Vagina (tissue), 2 donors: Measurements from ENCODE around the gene CEP170B. TPM values are rescaled to one million over a fixed set of nuclear protein-coding genes. Genes with fewer than 3 reads are reported as not detected.
"Not testable (repeated sequence)": the region's sequence is repeated elsewhere in the genome, so short reads cannot be mapped to it uniquely, and the experiment has no call there.

ENCODE experiments used
- DNase-seq, 2 donors: peaks; one replicate each; pipeline ENCODE4 v3.0.0-alpha.2; 2017; ENCODE audit errors: extremely low spot score in 2 of 2
- H3K27ac ChIP-seq: fragments of 200-600 bp; sonication (generic); one replicate; pipeline ENCODE4 v1.5.1; 2019
- H3K27me3 ChIP-seq: fragments of 200-600 bp; sonication (generic); one replicate; pipeline ENCODE4 v1.5.1; 2019
- H3K36me3 ChIP-seq, 2 donors: fragments of 200-600 bp; sonication (generic); one replicate each; pipeline ENCODE4 v1.5.1; 2017 to 2019
- H3K4me1 ChIP-seq: fragments of 200-600 bp; sonication (generic); one replicate; pipeline ENCODE4 v1.5.1; 2019
- H3K4me3 ChIP-seq, 2 donors: fragments of 200-600 bp; sonication (generic); 1 replicate in 1 of 2; 2 replicates in 1 of 2; pipeline ENCODE4 v1.5.1; 2016 to 2019
- H3K9me3 ChIP-seq: fragments of 200-600 bp; sonication (generic); one replicate; pipeline ENCODE4 v1.5.1; 2019
- CTCF ChIP-seq, 3 experiments: fragments of 450-650 bp in 2 of 3; fragments of 200-600 bp in 1 of 3; sonication (generic) in 1 of 3; IDR thresholded peaks; one replicate each; pipeline ENCODE4 v1.5.1; 2017 to 2019; ENCODE audit warnings: antibody characterized with exemption in 3 of 3, mild to moderate bottlenecking in 2 of 3, moderate library complexity in 2 of 3
- POLR2A ChIP-seq, 2 donors: fragments of 450-650 bp; IDR thresholded peaks; one replicate each; pipeline ENCODE4 v1.6.1; 2017; ENCODE audit warnings: antibody characterized with exemption in 2 of 2, mild to moderate bottlenecking in 2 of 2, moderate library complexity in 2 of 2
- POLR2AphosphoS5 ChIP-seq, 2 donors: sonication (generic); formaldehyde crosslinking; IDR thresholded peaks; one replicate each; pipeline ENCODE4 v1.9.0; 2017; ENCODE audit warnings: antibody characterized with exemption in 2 of 2, mild to moderate bottlenecking in 2 of 2, low read depth in 1 of 2; ENCODE audit not compliant: insufficient read depth in 1 of 2
- intact Hi-C: fragments of 100-400 bp; cut with DNase I; formaldehyde crosslinking; loops from one replicate; pipeline ENCODE4 v1.15.1; 2023
- total RNA-seq: library from RNA; depleted of rRNA; stranded (reverse); fragments of >200 nt; gene quantifications from one replicate; pipeline ENCODE4 v1.2.3, GENCODE V29; 2016

CEP170B gene
- total RNA-seq, 1 donor from 2014 or later: 17.9 TPM

- Histone ChIP-seq H3K4me1 (no peaks in the 10 kb centered on the region), H3K4me3 (no peak overlapping the region), H3K27ac (no peak overlapping the region), H3K27me3 (no peaks in the 10 kb centered on the region), H3K36me3 (peaks cover 0 to 29% of the 10 kb centered on the region in 2 donors), H3K9me3 (no peaks in the 10 kb centered on the region)
- DNase-seq: no peak
- intact Hi-C loops: no loop called here
- TF ChIP-seq CTCF (IDR thresholded peaks at IDR 0.05) (no peak), POLR2A (IDR thresholded peaks at IDR 0.05) (no peak), POLR2AphosphoS5 (IDR thresholded peaks at IDR 0.05; ENCODE audit: insufficient read depth in 1 of 2, low read depth in 1 of 2) (no peak)
Measured at GRCh38 chr14:104886690-104887622, 21.9 kb downstream of the CEP170B start.

GRCh38 chr14:104887623-104888488 is 22.8 kb downstream of the CEP170B start:
- H3K9me3 ChIP-seq: no peaks in the 10 kb centered on the region
- H3K27me3 ChIP-seq: no peaks in the 10 kb centered on the region
- intact Hi-C loops: no loop called here
- no peak overlapping the region for H3K4me3 ChIP-seq
- H3K36me3 ChIP-seq: peaks cover 0 to 29% of the 10 kb centered on the region in 2 donors
- no peak for DNase-seq
- TF ChIP-seq POLR2A (IDR thresholded peaks at IDR 0.05) (no peak), POLR2AphosphoS5 (IDR thresholded peaks at IDR 0.05; ENCODE audit: insufficient read depth in 1 of 2, low read depth in 1 of 2) (no peak), CTCF (IDR thresholded peaks at IDR 0.05) (no peak)
- H3K4me1 ChIP-seq: no peaks in the 10 kb centered on the region
- H3K27ac ChIP-seq: no peak overlapping the region

GRCh38 chr14:104888489-104889374 is 23.7 kb downstream of the CEP170B start:
- H3K4me1 ChIP-seq: no peaks in the 10 kb centered on the region
- DNase-seq: no peak
- TF ChIP-seq CTCF (IDR thresholded peaks at IDR 0.05): no peak
- TF ChIP-seq POLR2A (IDR thresholded peaks at IDR 0.05): no peak
- no peak for TF ChIP-seq POLR2AphosphoS5 (IDR thresholded peaks at IDR 0.05; ENCODE audit: insufficient read depth in 1 of 2, low read depth in 1 of 2)
- peaks cover 0 to 25% of the 10 kb centered on the region in 2 donors for H3K36me3 ChIP-seq
- intact Hi-C loops: no loop called here
- H3K9me3 ChIP-seq: no peaks in the 10 kb centered on the region
- H3K4me3 ChIP-seq: no peak overlapping the region
- H3K27ac ChIP-seq: no peak overlapping the region
- H3K27me3 ChIP-seq: no peaks in the 10 kb centered on the region

- Histone ChIP-seq H3K4me3 (no peak overlapping the region), H3K27ac (no peak overlapping the region), H3K27me3 (no peaks in the 10 kb centered on the region), H3K9me3 (no peaks in the 10 kb centered on the region), H3K4me1 (no peaks in the 10 kb centered on the region), H3K36me3 (peaks cover 0 to 19% of the 10 kb centered on the region in 2 donors)
- TF ChIP-seq POLR2AphosphoS5 (IDR thresholded peaks at IDR 0.05; ENCODE audit: insufficient read depth in 1 of 2, low read depth in 1 of 2) (no peak), POLR2A (IDR thresholded peaks at IDR 0.05) (no peak), CTCF (IDR thresholded peaks at IDR 0.05) (no peak)
- no peak for DNase-seq
- intact Hi-C loops: no loop called here
Measured at GRCh38 chr14:104889375-104889757, 24.3 kb downstream of the CEP170B start.

- H3K27ac ChIP-seq, H3K4me1 ChIP-seq, H3K27me3 ChIP-seq, H3K4me3 ChIP-seq, intact Hi-C loops, DNase-seq, H3K9me3 ChIP-seq: not testable (repeated sequence)
- peaks cover 0 to 18% of the 10 kb centered on the region in 2 donors for H3K36me3 ChIP-seq
Measured at GRCh38 chr14:104890292-104890691, 25.2 kb downstream of the CEP170B start.
